Measurements from ENCODE around the gene DIPK1C.

Gene DIPK1C

GRCh38 chr18:74451148-74451547 is 6.0 kb downstream of the DIPK1C start:
- no peak for DNase-seq (ENCODE audit: low spot score)

GRCh38 chr18:74450626-74451025 is 6.5 kb downstream of the DIPK1C start:
- DNase-seq (ENCODE audit: low spot score), result no peak

- no peak for DNase-seq (ENCODE audit: low spot score)
Measured at GRCh38 chr18:74447404-74448152, 9.5 kb downstream of the DIPK1C start.

GRCh38 chr18:74446631-74447403 is 10.3 kb downstream of the DIPK1C start:
- DNase-seq (ENCODE audit: low spot score), result no peak

- DNase-seq (ENCODE audit: low spot score), result no peak
Measured at GRCh38 chr18:74446178-74446577, 10.9 kb downstream of the DIPK1C start.

GRCh38 chr18:74445585-74445984 is 11.5 kb downstream of the DIPK1C start:
- no peak for DNase-seq (ENCODE audit: low spot score)

GRCh38 chr18:74444104-74444503 is 13.0 kb downstream of the DIPK1C start:
- DNase-seq (ENCODE audit: low spot score), result no peak

GRCh38 chr18:74440808-74441427 is 16.2 kb downstream of the DIPK1C start:
- no peak for DNase-seq (ENCODE audit: low spot score)

GRCh38 chr18:74438091-74438490 is 19.0 kb downstream of the DIPK1C start:
- no peak for DNase-seq (ENCODE audit: low spot score)

GRCh38 chr18:74436158-74436769 is 20.8 kb downstream of the DIPK1C start:
- DNase-seq (ENCODE audit: low spot score), result no peak

- DNase-seq (ENCODE audit: low spot score), result no peak
Measured at GRCh38 chr18:74435740-74436139, 21.4 kb downstream of the DIPK1C start.

GRCh38 chr18:74434466-74434865 is 22.6 kb downstream of the DIPK1C start:
- DNase-seq (ENCODE audit: low spot score), result no peak

- no peak for DNase-seq (ENCODE audit: low spot score)
Measured at GRCh38 chr18:74430806-74431571, 26.1 kb downstream of the DIPK1C start.

- no peak for DNase-seq (ENCODE audit: low spot score)
Measured at GRCh38 chr18:74430231-74430630, 26.9 kb downstream of the DIPK1C start.

- no peak for DNase-seq (ENCODE audit: low spot score)
Measured at GRCh38 chr18:74429096-74429495, 28.0 kb downstream of the DIPK1C start.

GRCh38 chr18:74427442-74428112 is 29.5 kb downstream of the DIPK1C start:
- DNase-seq (ENCODE audit: low spot score), result no peak

GRCh38 chr18:74425876-74426275 is 31.2 kb downstream of the DIPK1C start:
- no peak for DNase-seq (ENCODE audit: low spot score)

- no peak for DNase-seq (ENCODE audit: low spot score)
Measured at GRCh38 chr18:74425161-74425560, 31.9 kb downstream of the DIPK1C start.

- no peak for DNase-seq (ENCODE audit: low spot score)
Measured at GRCh38 chr18:74422541-74422940, 34.6 kb downstream of the DIPK1C start.

GRCh38 chr18:74420926-74421325 is 36.2 kb downstream of the DIPK1C start:
- DNase-seq (ENCODE audit: low spot score), result no peak

GRCh38 chr18:74420481-74420880 is 36.6 kb downstream of the DIPK1C start:
- no peak for DNase-seq (ENCODE audit: low spot score)

Measured in germinal center (tissue), 1 donor.